ENCODE results near the gene NR3C1.
"Not testable (repeated sequence)": the region's sequence is repeated elsewhere in the genome, so short reads cannot be mapped to it uniquely, and the experiment has no call there.

GRCh38 chr5:143322931-143323630 lies 80.4 kb downstream of the NR3C1 start:
- not testable (repeated sequence) for TF ChIP-seq CTCF (conservative IDR thresholded peaks at IDR 0.05; ENCODE audit: low read depth, low read length); EZH2 (IDR thresholded peaks at IDR 0.05; ENCODE audit: borderline replicate concordance, low read depth, low read length, poor library complexity, severe bottlenecking)

Measured in A673 (cell line).